AG04449 (cell line): ENCODE results near the gene NMNAT1.
A peak's percentile ranks its signal among the peaks of the same experiment; 100 is the strongest.
"Not testable (repeated sequence)": the region's sequence is repeated elsewhere in the genome, so short reads cannot be mapped to it uniquely, and the experiment has no call there.

ENCODE experiments used
- CTCF ChIA-PET: fragments of 350-600 bp; formaldehyde crosslinking; extraction: SDS; loops from one replicate; lab custom pipeline; 2021; ENCODE audit warnings: antibody characterized with exemption; lab: Yijun Ruan, JAX
- POLR2A ChIA-PET: fragments of 400-600, 350-600 bp; formaldehyde crosslinking; extraction: SDS; loops from one replicate; lab custom pipeline; 2020; ENCODE audit warnings: antibody characterized with exemption, inconsistent platforms; lab: Yijun Ruan, JAX
- DNase-seq: peaks from one replicate; pipeline ENCODE4 v3.0.0-alpha.2; 2010; ENCODE audit warnings: low read depth, low spot score
- H3K4me3 ChIP-seq: 2 replicates; pipeline ENCODE4 v1.5.1; 2011; ENCODE audit warnings: low read depth, mild to moderate bottlenecking, control low read depth, low read length
- CTCF ChIP-seq: IDR thresholded peaks from one replicate; pipeline ENCODE4 v1.5.1; 2011; ENCODE audit warnings: mild to moderate bottlenecking, moderate library complexity, low read length, control low read depth, inconsistent platforms; ENCODE audit not compliant: insufficient read depth; ENCODE audit errors: missing control alignments

NMNAT1 gene

GRCh38 chr1:10022656-10023055 lies 79.4 kb downstream of the NMNAT1 start:
- no peak for DNase-seq
- ChIA-PET POLR2A (no interaction called here), CTCF (no interaction called here)
- H3K4me3 ChIP-seq, result no peak overlapping the region
- TF ChIP-seq CTCF, result no peak

- no peak for DNase-seq
- no peak for TF ChIP-seq CTCF
- H3K4me3 ChIP-seq, result no peak overlapping the region
- ChIA-PET CTCF (no interaction called here), POLR2A (no interaction called here)
Observed at GRCh38 chr1:10025354-10025753, 82.1 kb downstream of the NMNAT1 start.

- CTCF ChIA-PET, result interaction anchor here (1.1 kb wide), 1 partner anchor 77 kb away, joined by 4 read pairs; no protein-coding TSS in a partner anchor
- no peak overlapping the region for H3K4me3 ChIP-seq
- POLR2A ChIA-PET, result no interaction called here
- no peak for DNase-seq
- TF ChIP-seq CTCF, result no peak
Observed at GRCh38 chr1:10027027-10027426, 83.8 kb downstream of the NMNAT1 start.

- CTCF ChIA-PET, result not testable (repeated sequence)
Observed at GRCh38 chr1:10028956-10029500, 85.8 kb downstream of the NMNAT1 start.

GRCh38 chr1:10031461-10031860 lies 88.2 kb downstream of the NMNAT1 start:
- ChIA-PET POLR2A (no interaction called here), CTCF (interaction anchor here (0.8 kb wide), 1 partner anchor 343 kb away, joined by 3 read pairs; no protein-coding TSS in a partner anchor)
- no peak for TF ChIP-seq CTCF
- no peak overlapping the region for H3K4me3 ChIP-seq
- peak; percentile 63 for DNase-seq

More at GRCh38 chr1:10028956-10029500, 85.8 kb downstream of the NMNAT1 start:
- POLR2A ChIA-PET, H3K4me3 ChIP-seq, DNase-seq: not testable (repeated sequence)

- POLR2A ChIA-PET, result no interaction called here
Observed at GRCh38 chr1:10032590-10033358, 89.5 kb downstream of the NMNAT1 start, which contains the start of gene UBE4B. TSS of gene UBE4B (plus strand) at chr1:10032958. CDS start at chr1:10033671, 713 bp downstream.

More at GRCh38 chr1:10032590-10033358, 89.5 kb downstream of the NMNAT1 start, which contains the start of gene UBE4B:
- DNase-seq, result peak; percentile 60
- TF ChIP-seq CTCF, result peak; percentile 91
- CTCF ChIA-PET, result interaction anchor here (0.7 to 2.8 kb wide), 8 partner anchors 9 to 177 kb away, joined by 3 to 10 read pairs (median 4); no protein-coding TSS in a partner anchor
- H3K4me3 ChIP-seq, result peak within 1 kb of the TSS; percentile 99
